Neuronal stem cell (in vitro differentiated cells): ENCODE results near the gene RGS8.
A peak's percentile ranks its signal among the peaks of the same experiment; 100 is the strongest.

Source experiments
- DNase-seq: peaks from one replicate; pipeline ENCODE4 v3.0.0-alpha.2; 2013; ENCODE audit warnings: low spot score
- H2AFZ ChIP-seq: one replicate; pipeline ENCODE4 v1.6.1; 2013; ENCODE audit warnings: mild to moderate bottlenecking, low read length, inconsistent platforms
- H2AK5ac ChIP-seq: 2 replicates; pipeline ENCODE4 v1.6.1; 2013; ENCODE audit warnings: low read depth, mild to moderate bottlenecking, inconsistent platforms, low read length, moderate library complexity, mixed read lengths
- H2BK120ac ChIP-seq: 2 replicates; pipeline ENCODE4 v1.6.1; 2013; ENCODE audit warnings: low read depth, mild to moderate bottlenecking, inconsistent platforms, low read length, moderate library complexity, mixed read lengths
- H2BK12ac ChIP-seq: one replicate; pipeline ENCODE4 v1.6.1; 2013; ENCODE audit warnings: low read length, inconsistent platforms
- H2BK15ac ChIP-seq: 2 replicates; pipeline ENCODE4 v1.6.1; 2013; ENCODE audit warnings: mild to moderate bottlenecking, low read length, inconsistent platforms, mixed read lengths
- H2BK5ac ChIP-seq: one replicate; pipeline ENCODE4 v1.6.1; 2013; ENCODE audit warnings: inconsistent platforms, mild to moderate bottlenecking, low read length, moderate library complexity
- H3K14ac ChIP-seq: one replicate; pipeline ENCODE4 v1.6.1; 2013; ENCODE audit warnings: low read length, inconsistent platforms
- H3K18ac ChIP-seq: 2 replicates; pipeline ENCODE4 v1.6.1; 2013; ENCODE audit warnings: low read length, inconsistent platforms
- H3K23ac ChIP-seq: 2 replicates; pipeline ENCODE4 v1.6.1; 2013; ENCODE audit warnings: low read depth, mild to moderate bottlenecking, mixed read lengths, low read length, inconsistent platforms; ENCODE audit not compliant: poor library complexity
- H3K27ac ChIP-seq: replicated peaks from 3 replicates; pipeline ENCODE4 v1.5.1; 2013; ENCODE audit warnings: low read length, inconsistent platforms
- H3K27me3 ChIP-seq, 3 experiments: 2 replicates each; pipeline ENCODE4 v1.6.1; 2013; ENCODE audit warnings: low read length in 3 of 3, mild to moderate bottlenecking in 2 of 3, inconsistent platforms in 1 of 3, low read depth in 1 of 3, mixed read lengths in 1 of 3, moderate library complexity in 1 of 3; ENCODE audit not compliant: control insufficient read depth in 3 of 3, insufficient read depth in 3 of 3
- H3K36me3 ChIP-seq, 2 donors: replicated peaks in 1 of 2; 2 replicates each; pipeline ENCODE4 v1.6.1; 2013; ENCODE audit warnings: low read length in 2 of 2; ENCODE audit not compliant: control insufficient read depth in 2 of 2, insufficient read depth in 2 of 2
- H3K4ac ChIP-seq: 2 replicates; pipeline ENCODE4 v1.6.1; 2013; ENCODE audit warnings: inconsistent platforms, mild to moderate bottlenecking, low read length, moderate library complexity
- H3K4me1 ChIP-seq, 2 donors: 1 replicate in 1 of 2; 2 replicates in 1 of 2; pipeline ENCODE4 v1.6.1; 2013; ENCODE audit warnings: low read length in 2 of 2, low read depth in 1 of 2; ENCODE audit not compliant: control insufficient read depth in 2 of 2, insufficient read depth in 1 of 2
- H3K4me2 ChIP-seq: one replicate; pipeline ENCODE4 v1.6.1; 2013; ENCODE audit warnings: mild to moderate bottlenecking, low read length, inconsistent platforms; ENCODE audit not compliant: insufficient read depth, poor library complexity, severe bottlenecking
- H3K4me3 ChIP-seq, 2 donors: 2 replicates each; pipeline ENCODE4 v1.5.1; 2013; ENCODE audit warnings: low read length in 2 of 2, mild to moderate bottlenecking in 2 of 2, inconsistent platforms in 1 of 2, moderate library complexity in 1 of 2
- H3K79me1 ChIP-seq: one replicate; pipeline ENCODE4 v1.6.1; 2013; ENCODE audit warnings: low read depth, mild to moderate bottlenecking, inconsistent platforms, low read length, moderate library complexity
- H3K9ac ChIP-seq: one replicate; pipeline ENCODE4 v1.6.1; 2013; ENCODE audit warnings: mild to moderate bottlenecking, low read depth, low read length, inconsistent platforms; ENCODE audit not compliant: poor library complexity
- H3K9me3 ChIP-seq, 2 donors: replicated peaks in 1 of 2; 2 replicates each; pipeline versions ENCODE3 to v1.6.1; 2013; ENCODE audit warnings: low read length in 2 of 2, mild to moderate bottlenecking in 2 of 2, inconsistent platforms in 1 of 2, low read depth in 1 of 2, mixed read lengths in 1 of 2, moderate library complexity in 1 of 2; ENCODE audit not compliant: control insufficient read depth in 2 of 2, insufficient read depth in 1 of 2
- H4K8ac ChIP-seq: one replicate; pipeline ENCODE4 v1.6.1; 2013; ENCODE audit warnings: low read depth, mild to moderate bottlenecking, inconsistent platforms, low read length, moderate library complexity
- H4K91ac ChIP-seq: one replicate; pipeline ENCODE4 v1.6.1; 2013; ENCODE audit warnings: low read length, low read depth, mild to moderate bottlenecking, inconsistent platforms; ENCODE audit not compliant: poor library complexity
- WGBS, 2 donors: extraction: QIAGEN DNeasy Blood & Tissue Kit; methylation state at CpG; one replicate each; pipeline ENCODE4 v1.1.7; 2013; ENCODE audit warnings: missing lambda C conversion rate in 2 of 2, mixed read lengths in 1 of 2; ENCODE audit not compliant: insufficient read length in 2 of 2, insufficient replicate concordance in 1 of 2; ENCODE audit errors: extremely low coverage in 2 of 2; 5-methylcytosine and 5-hydroxymethylcytosine counted together

RGS8 gene

GRCh38 chr1:182668521-182669054, 15.8 kb downstream of the RGS8 start:
- H3K4me2 ChIP-seq, result no peak overlapping the region
- H2BK12ac ChIP-seq, result no peak overlapping the region
- H2BK15ac ChIP-seq, result no peak overlapping the region
- WGBS, 2 donors, result no CpG with 5 or more reads among the region's 11 CpGs
- no peaks in the 10 kb centered on the region for H3K36me3 ChIP-seq
- peak overlapping the region; percentile 3 for H3K23ac ChIP-seq
- no peak overlapping the region for H4K91ac ChIP-seq
- H3K4ac ChIP-seq, result no peak overlapping the region
- peaks cover 31 to 61% of the 10 kb centered on the region in 2 donors for H3K4me1 ChIP-seq
- H3K9ac ChIP-seq, result no peak overlapping the region
- H3K9me3 ChIP-seq, result no peaks in the 10 kb centered on the region
- no peak overlapping the region for H3K27ac ChIP-seq
- no peak overlapping the region for H4K8ac ChIP-seq
- H3K4me3 ChIP-seq, result no peak overlapping the region
- no peak overlapping the region for H2BK120ac ChIP-seq
- H3K27me3 ChIP-seq, result peaks cover 0 to 7% (median 0%) of the 10 kb centered on the region in 3 experiments
- no peak overlapping the region for H2AFZ ChIP-seq
- H2BK5ac ChIP-seq, result no peak overlapping the region
- no peaks in the 10 kb centered on the region for H3K79me1 ChIP-seq
- H3K18ac ChIP-seq, result no peak overlapping the region
- H3K14ac ChIP-seq, result no peak overlapping the region
- H2AK5ac ChIP-seq, result no peak overlapping the region
- no peak for DNase-seq

- WGBS, 2 donors, result no CpG with 5 or more reads among the region's 7 CpGs
- H3K27me3 ChIP-seq, result peaks cover 0 to 7% (median 0%) of the 10 kb centered on the region in 3 experiments
Measured at GRCh38 chr1:182667848-182668505, 16.4 kb downstream of the RGS8 start.

DNA sequence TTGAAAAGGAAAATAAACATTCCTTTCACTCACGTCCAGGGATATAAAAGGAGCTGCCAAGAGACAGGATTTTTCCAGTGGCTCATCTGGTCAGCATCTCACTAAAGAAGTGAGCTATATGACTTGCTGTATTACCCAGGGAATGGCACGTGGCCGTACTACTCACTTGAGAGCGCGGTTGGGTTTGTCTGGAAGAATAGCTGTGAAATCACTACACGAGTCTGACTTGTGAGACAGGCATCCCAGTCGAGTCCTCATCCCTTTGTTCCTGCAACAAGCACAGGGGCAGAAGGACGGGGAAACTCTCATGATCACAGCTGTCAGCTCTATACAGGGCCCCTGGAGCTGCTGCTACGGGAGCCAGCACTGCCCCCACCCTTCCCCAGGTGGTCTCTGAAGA, 17.7 kb downstream of the RGS8 start:
- Histone ChIP-seq H2BK5ac (no peak overlapping the region), H2BK15ac (no peak overlapping the region), H2BK120ac (no peak overlapping the region), H3K4me1 (peaks cover 31 to 69% of the 10 kb centered on the region in 2 donors), H2AK5ac (no peak overlapping the region), H2AFZ (peak overlapping the region; percentile 60), H3K23ac (no peak overlapping the region), H3K14ac (no peak overlapping the region), H3K9me3 (no peaks in the 10 kb centered on the region), H4K8ac (no peak overlapping the region), H3K79me1 (no peaks in the 10 kb centered on the region), H4K91ac (no peak overlapping the region), H2BK12ac (no peak overlapping the region), H3K36me3 (no peaks in the 10 kb centered on the region), H3K9ac (no peak overlapping the region), H3K4me2 (no peak overlapping the region), H3K4ac (no peak overlapping the region), H3K18ac (no peak overlapping the region), H3K4me3 (no peak overlapping the region), H3K27me3 (no peaks in the 10 kb centered on the region), H3K27ac (no peak overlapping the region)
- DNase-seq, result no peak
- no CpG with 5 or more reads among the region's 9 CpGs for WGBS, 2 donors

More at GRCh38 chr1:182667848-182668505, 16.4 kb downstream of the RGS8 start:
- H3K14ac ChIP-seq, result no peak overlapping the region
- no peak overlapping the region for H3K4me2 ChIP-seq
- DNase-seq, result no peak
- no peaks in the 10 kb centered on the region for H3K36me3 ChIP-seq
- H2BK5ac ChIP-seq, result no peak overlapping the region
- no peak overlapping the region for H3K4me3 ChIP-seq
- no peak overlapping the region for H2BK12ac ChIP-seq
- no peak overlapping the region for H3K18ac ChIP-seq
- peaks cover 31 to 66% of the 10 kb centered on the region in 2 donors for H3K4me1 ChIP-seq
- no peak overlapping the region for H3K9ac ChIP-seq
- no peak overlapping the region for H4K8ac ChIP-seq
- H4K91ac ChIP-seq, result no peak overlapping the region
- H2AK5ac ChIP-seq, result no peak overlapping the region
- no peak overlapping the region for H3K27ac ChIP-seq
- H3K79me1 ChIP-seq, result no peaks in the 10 kb centered on the region
- H2BK15ac ChIP-seq, result no peak overlapping the region
- H3K23ac ChIP-seq, result no peak overlapping the region
- H3K9me3 ChIP-seq, result no peaks in the 10 kb centered on the region
- H2BK120ac ChIP-seq, result no peak overlapping the region
- no peak overlapping the region for H3K4ac ChIP-seq
- H2AFZ ChIP-seq, result no peak overlapping the region

DNA sequence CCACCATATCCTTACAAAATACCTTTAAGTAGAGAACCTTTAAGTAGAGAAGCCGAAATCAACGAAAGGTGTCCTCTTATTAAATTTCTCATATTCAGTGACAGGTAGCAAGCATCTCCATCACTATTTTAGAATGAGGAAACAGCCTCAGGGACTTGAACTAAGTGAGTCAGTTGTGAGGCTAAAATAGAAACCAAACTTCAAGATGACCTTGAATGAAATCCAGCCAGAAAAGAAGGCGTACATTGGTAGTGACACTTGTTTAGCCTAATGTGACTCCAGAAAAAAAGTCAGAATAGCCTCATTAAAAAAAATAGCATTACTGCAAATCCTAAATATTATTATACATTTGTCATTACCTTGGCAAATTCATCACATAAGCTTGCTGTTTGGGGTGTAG, 20.1 kb downstream of the RGS8 start:
- Histone ChIP-seq H3K4me1 (peaks cover 21 to 51% of the 10 kb centered on the region in 2 donors), H3K14ac (no peak overlapping the region)

More for the DNA sequence above, 20.1 kb downstream of the RGS8 start:
- no CpG with 5 or more reads among the region's 3 CpGs for WGBS, 2 donors
- no peak overlapping the region for H2BK15ac ChIP-seq
- H3K9ac ChIP-seq, result no peak overlapping the region
- H2AFZ ChIP-seq, result no peak overlapping the region
- no peak for DNase-seq
- no peaks in the 10 kb centered on the region for H3K27me3 ChIP-seq
- no peak overlapping the region for H3K4me2 ChIP-seq
- H2BK5ac ChIP-seq, result no peak overlapping the region
- no peaks in the 10 kb centered on the region for H3K9me3 ChIP-seq
- no peak overlapping the region for H3K4me3 ChIP-seq
- H3K36me3 ChIP-seq, result no peaks in the 10 kb centered on the region
- no peak overlapping the region for H4K8ac ChIP-seq
- no peak overlapping the region for H2BK12ac ChIP-seq
- H3K18ac ChIP-seq, result no peak overlapping the region
- H4K91ac ChIP-seq, result no peak overlapping the region
- no peak overlapping the region for H3K27ac ChIP-seq
- H2BK120ac ChIP-seq, result no peak overlapping the region
- H3K23ac ChIP-seq, result no peak overlapping the region
- H3K4ac ChIP-seq, result no peak overlapping the region
- H2AK5ac ChIP-seq, result no peak overlapping the region
- no peaks in the 10 kb centered on the region for H3K79me1 ChIP-seq
